Type B pancreatic cell (in vitro differentiated cells): ENCODE results near the gene NUP43. TPM values are rescaled to one million over a fixed set of nuclear protein-coding genes. Genes with fewer than 3 reads are reported as not detected.

ENCODE experiments used
- DNase-seq: peaks from one replicate; pipeline ENCODE4 v3.0.0; 2021; ENCODE audit warnings: mixed read lengths; ENCODE audit not compliant: unreplicated experiment; ENCODE audit errors: extremely low spot score
- H3K27ac Mint-ChIP-seq: 2 replicates; pipeline ENCODE4 v1.8.0; 2021; ENCODE audit warnings: mild to moderate bottlenecking, mixed read lengths
- H3K27me3 Mint-ChIP-seq: 2 replicates; pipeline ENCODE4 v1.8.0; 2021; ENCODE audit warnings: mixed read lengths
- H3K36me3 Mint-ChIP-seq: 2 replicates; pipeline ENCODE4 v1.8.0; 2021; ENCODE audit warnings: mixed read lengths
- H3K4me1 Mint-ChIP-seq: one replicate; pipeline ENCODE4 v1.8.0; 2021; ENCODE audit warnings: mixed read lengths; ENCODE audit not compliant: unreplicated experiment
- H3K4me3 Mint-ChIP-seq: 2 replicates; pipeline ENCODE4 v1.8.0; 2021; ENCODE audit warnings: mild to moderate bottlenecking, mixed read lengths
- H3K9me3 Mint-ChIP-seq: 2 replicates; pipeline ENCODE4 v1.8.0; 2021; ENCODE audit warnings: mixed read lengths
- total RNA-seq: library from RNA; stranded (reverse); gene quantifications from 2 replicates; pipeline ENCODE4 v1.2.1, GENCODE V29; 2021; ENCODE audit warnings: low replicate concordance
- TF ChIP-seq, protein P1 (sequence below): fragments of 200-600 bp; sonication (generic); conservative IDR thresholded peaks from 2 replicates; pipeline ENCODE4 v1.5.0; 2021; ENCODE audit warnings: antibody characterized with exemption, mild to moderate bottlenecking

Gene NUP43
- total RNA-seq, 1 donor from 2014 or later, result 55.8 TPM

DNA sequence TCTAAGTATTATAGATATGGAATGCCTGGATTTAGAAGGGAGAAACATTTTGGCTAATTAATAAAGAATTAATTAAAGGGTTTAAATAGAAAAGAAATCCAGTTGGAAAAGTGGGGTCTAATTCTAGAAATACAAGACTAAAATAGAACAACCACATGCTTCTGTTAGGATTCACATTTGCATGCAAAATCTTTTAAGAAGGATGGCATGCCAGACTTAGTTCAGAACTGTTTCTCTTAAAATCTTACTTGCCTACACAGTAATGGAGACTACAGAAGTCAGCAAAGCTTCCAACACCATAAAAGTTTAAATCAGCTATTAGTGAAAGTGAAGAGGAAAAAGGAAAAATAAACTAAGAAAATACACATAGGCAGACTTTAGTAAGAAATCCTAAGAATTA is 65.1 kb downstream of the NUP43 start:
- no peaks in the 10 kb centered on the region for H3K9me3 Mint-ChIP-seq
- DNase-seq, result no peak
- TF ChIP-seq, protein P1, sequence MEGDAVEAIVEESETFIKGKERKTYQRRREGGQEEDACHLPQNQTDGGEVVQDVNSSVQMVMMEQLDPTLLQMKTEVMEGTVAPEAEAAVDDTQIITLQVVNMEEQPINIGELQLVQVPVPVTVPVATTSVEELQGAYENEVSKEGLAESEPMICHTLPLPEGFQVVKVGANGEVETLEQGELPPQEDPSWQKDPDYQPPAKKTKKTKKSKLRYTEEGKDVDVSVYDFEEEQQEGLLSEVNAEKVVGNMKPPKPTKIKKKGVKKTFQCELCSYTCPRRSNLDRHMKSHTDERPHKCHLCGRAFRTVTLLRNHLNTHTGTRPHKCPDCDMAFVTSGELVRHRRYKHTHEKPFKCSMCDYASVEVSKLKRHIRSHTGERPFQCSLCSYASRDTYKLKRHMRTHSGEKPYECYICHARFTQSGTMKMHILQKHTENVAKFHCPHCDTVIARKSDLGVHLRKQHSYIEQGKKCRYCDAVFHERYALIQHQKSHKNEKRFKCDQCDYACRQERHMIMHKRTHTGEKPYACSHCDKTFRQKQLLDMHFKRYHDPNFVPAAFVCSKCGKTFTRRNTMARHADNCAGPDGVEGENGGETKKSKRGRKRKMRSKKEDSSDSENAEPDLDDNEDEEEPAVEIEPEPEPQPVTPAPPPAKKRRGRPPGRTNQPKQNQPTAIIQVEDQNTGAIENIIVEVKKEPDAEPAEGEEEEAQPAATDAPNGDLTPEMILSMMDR, result no peak
- H3K4me1 Mint-ChIP-seq, result no peaks in the 10 kb centered on the region
- H3K27ac Mint-ChIP-seq, result no peak overlapping the region
- no peak overlapping the region for H3K4me3 Mint-ChIP-seq
- no peaks in the 10 kb centered on the region for H3K27me3 Mint-ChIP-seq
- peaks cover 36% of the 10 kb centered on the region for H3K36me3 Mint-ChIP-seq

DNA sequence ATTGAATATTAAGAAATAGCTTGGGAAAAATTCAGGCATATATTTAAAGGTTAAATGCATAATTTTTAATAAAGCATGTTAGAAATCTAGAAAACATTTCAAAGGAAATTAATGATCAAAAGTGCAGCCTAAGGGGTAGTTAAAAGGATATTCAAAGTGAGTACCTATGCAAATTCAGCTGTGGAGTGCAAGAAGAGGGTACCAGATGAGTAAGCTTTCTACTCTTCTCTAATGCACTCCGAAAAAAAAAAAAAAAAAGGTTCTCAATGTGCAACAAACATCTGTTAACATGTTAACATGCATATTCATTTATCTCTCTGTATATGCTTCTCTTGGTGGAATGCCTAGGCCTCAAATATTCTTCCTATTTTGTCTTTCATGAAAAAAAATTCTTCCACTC is 65.8 kb downstream of the NUP43 start:
- no peaks in the 10 kb centered on the region for H3K27me3 Mint-ChIP-seq

More for the DNA sequence above, 65.8 kb downstream of the NUP43 start:
- DNase-seq, result no peak
- H3K9me3 Mint-ChIP-seq, result no peaks in the 10 kb centered on the region
- TF ChIP-seq, protein P1, result no peak
- no peak overlapping the region for H3K27ac Mint-ChIP-seq
- peaks cover 32% of the 10 kb centered on the region for H3K36me3 Mint-ChIP-seq
- no peaks in the 10 kb centered on the region for H3K4me1 Mint-ChIP-seq
- H3K4me3 Mint-ChIP-seq, result no peak overlapping the region

Other genes with a start within 250 kb of the NUP43 start
- 29.4 and 36.7 TPM in 2 replicates for gene PPIL4, start 200.5 kb downstream of the NUP43 start, total RNA-seq
- 29.2 and 29.4 TPM in 2 replicates for gene GINM1, start 180.2 kb downstream of the NUP43 start, total RNA-seq
- gene KATNA1, start 97.8 kb downstream of the NUP43 start, total RNA-seq, result 12.3 and 17.3 TPM in 2 replicates
- gene LATS1, start 28.4 kb downstream of the NUP43 start, total RNA-seq, result 31.0 and 33.3 TPM in 2 replicates
- gene PCMT1, start 3.2 kb upstream of the NUP43 start, total RNA-seq, result 61.2 and 65.6 TPM in 2 replicates
- 56.6 and 66.4 TPM in 2 replicates for gene LRP11, start 117.8 kb upstream of the NUP43 start, total RNA-seq
- 1.2 TPM in 1 of 2 replicates, not detected in the other for gene RAET1E, start 151.6 kb upstream of the NUP43 start, total RNA-seq
- gene RAET1G, start 176.6 kb upstream of the NUP43 start, total RNA-seq, result 0.53 and 2.1 TPM in 2 replicates
- gene ULBP2, start 195.5 kb upstream of the NUP43 start, total RNA-seq, result 1.4 TPM in 1 of 2 replicates, not detected in the other
- 0.48 and 8.2 TPM in 2 replicates for gene ULBP1, start 217.4 kb upstream of the NUP43 start, total RNA-seq